Stomach (tissue), 9 donors: ENCODE data around the gene TTN. TPM values are rescaled to one million over a fixed set of nuclear protein-coding genes. Genes with fewer than 3 reads are reported as not detected.

Source experiments
- DNase-seq, 2 donors: peaks; one replicate each; pipeline versions ENCODE4 v3.0.0 to v3.0.0-alpha.2; 2013 to 2019
- H3K27ac ChIP-seq, 5 donors: fragments of 200-600 bp in 4 of 5; sonication (generic) in 4 of 5; one replicate each; pipeline ENCODE4 v1.5.1; 2013 to 2019; ENCODE audit warnings: mild to moderate bottlenecking in 1 of 5, moderate library complexity in 1 of 5
- H3K27me3 ChIP-seq, 3 donors: fragments of 200-600 bp; sonication (generic); one replicate each; pipeline ENCODE4 v1.5.1; 2017 to 2019; ENCODE audit warnings: mixed run types in 1 of 3
- H3K36me3 ChIP-seq, 4 donors: fragments of 200-600 bp; sonication (generic); 1 replicate in 3 of 4; 2 replicates in 1 of 4; pipeline ENCODE4 v1.5.1; 2016 to 2019
- H3K4me1 ChIP-seq, 4 donors: fragments of 200-600 bp; sonication (generic); one replicate each; pipeline ENCODE4 v1.5.1; 2016 to 2019
- H3K4me3 ChIP-seq, 4 donors: fragments of 200-600 bp; sonication (generic) in 3 of 4; one replicate each; pipeline ENCODE4 v1.5.1; 2016 to 2019; ENCODE audit warnings: mild to moderate bottlenecking in 1 of 4
- H3K9me3 ChIP-seq, 4 donors: fragments of 200-600 bp; sonication (generic); one replicate each; pipeline ENCODE4 v1.5.1; 2016 to 2019
- CTCF ChIP-seq, 7 experiments: fragments of 450-650 bp in 4 of 7; fragments of 200-600 bp in 3 of 7; sonication (generic) in 3 of 7; IDR thresholded peaks; one replicate each; pipeline ENCODE4 v1.5.1; 2016 to 2019; ENCODE audit warnings: antibody characterized with exemption in 7 of 7, control low read depth in 2 of 7, mild to moderate bottlenecking in 1 of 7
- EP300 ChIP-seq: sonication (generic); formaldehyde crosslinking; IDR thresholded peaks from one replicate; pipeline ENCODE4 v1.6.1; 2017; ENCODE audit warnings: antibody characterized with exemption
- POLR2A ChIP-seq, 4 donors: fragments of 450-650 bp; IDR thresholded peaks; one replicate each; pipeline ENCODE4 v1.6.1; 2016; ENCODE audit warnings: antibody characterized with exemption in 4 of 4, control low read depth in 2 of 4, mild to moderate bottlenecking in 1 of 4, moderate library complexity in 1 of 4
- POLR2AphosphoS5 ChIP-seq, 3 donors: sonication (generic); formaldehyde crosslinking; IDR thresholded peaks; one replicate each; pipeline ENCODE4 v1.6.1; 2016; ENCODE audit warnings: antibody characterized with exemption in 3 of 3
- WGBS, 5 donors: extraction: QIAGEN DNeasy Blood & Tissue Kit in 3 of 5; methylation state at CpG; one replicate each; pipeline versions ENCODE4 v1.1.5 to v1.1.7; 2013 to 2018; 5-methylcytosine and 5-hydroxymethylcytosine counted together
- intact Hi-C: fragments of 100-400 bp; cut with DNase I; formaldehyde crosslinking; loops from one replicate; pipeline ENCODE4 v1.15.1; 2023; ENCODE audit warnings: low total_unique reads
- polyA plus RNA-seq, 3 donors: library from polyadenylated mRNA; stranded (reverse); fragments of 200-250 nt; gene quantifications; one replicate each; pipeline ENCODE4 v1.2.3, GENCODE V29; 2013
- total RNA-seq, 5 donors: library from RNA; depleted of rRNA; stranded (reverse); fragments of >200 nt; gene quantifications; one replicate each; pipeline versions ENCODE4 v1.1.0 to v1.2.3, GENCODE V29; 2014 to 2016
- donor health status: healthy with polysubstance abuse.
- donor health status: Bipolar disorder and iron deficiency.
- donor health status: healthy.

TTN gene
- total and polyA plus RNA-seq, 8 donors: 0.03 to 12.8 (median 2.2) TPM

- H3K4me1 ChIP-seq: no peaks in the 10 kb centered on the region
- H3K27me3 ChIP-seq: no peaks in the 10 kb centered on the region
- WGBS, 5 donors: 72 to 82% (median 79%) methylated on average over 4 of the region's 4 CpGs
- no peak overlapping the region for H3K27ac ChIP-seq
- no peak overlapping the region for H3K4me3 ChIP-seq
- no peaks in the 10 kb centered on the region for H3K36me3 ChIP-seq
- TF ChIP-seq CTCF (IDR thresholded peaks at IDR 0.05): no peak
- TF ChIP-seq EP300: no peak
- no peak for TF ChIP-seq POLR2AphosphoS5 (IDR thresholded peaks at IDR 0.05)
- TF ChIP-seq POLR2A (IDR thresholded peaks at IDR 0.05): no peak
- DNase-seq: no peak
- intact Hi-C loops: no loop called here
- H3K9me3 ChIP-seq: no peaks in the 10 kb centered on the region
These were observed 178.6 kb downstream of the TTN start for GRCh38 chr2:178628605-178629004.

GRCh38 chr2:178627401-178627800 lies 179.8 kb downstream of the TTN start:
- no peak for TF ChIP-seq CTCF (IDR thresholded peaks at IDR 0.05)
- no peak for TF ChIP-seq EP300
- no peak for TF ChIP-seq POLR2A (IDR thresholded peaks at IDR 0.05)
- TF ChIP-seq POLR2AphosphoS5 (IDR thresholded peaks at IDR 0.05): no peak

GRCh38 chr2:178615969-178616368 lies 191.3 kb downstream of the TTN start:
- no peak for DNase-seq
- no peaks in the 10 kb centered on the region for H3K9me3 ChIP-seq
- TF ChIP-seq POLR2AphosphoS5 (IDR thresholded peaks at IDR 0.05) (no peak), POLR2A (IDR thresholded peaks at IDR 0.05) (no peak), CTCF (IDR thresholded peaks at IDR 0.05) (no peak)
- no peak overlapping the region for H3K27ac ChIP-seq
- no peak overlapping the region for H3K4me3 ChIP-seq
- intact Hi-C loops: no loop called here
- no peaks in the 10 kb centered on the region for H3K4me1 ChIP-seq
- 85 to 100% (median 94%) methylated on average over 1 of the region's 1 CpG for WGBS, 5 donors
- H3K27me3 ChIP-seq: no peaks in the 10 kb centered on the region
- H3K36me3 ChIP-seq: peaks cover 0 to 57% (median 15%) of the 10 kb centered on the region in 4 donors

More at GRCh38 chr2:178627401-178627800, 179.8 kb downstream of the TTN start:
- no peak for DNase-seq
- WGBS, 5 donors: 69 to 85% (median 85%) methylated on average over 1 of the region's 1 CpG
- H3K27ac ChIP-seq: no peak overlapping the region
- H3K36me3 ChIP-seq: no peaks in the 10 kb centered on the region
- H3K27me3 ChIP-seq: no peaks in the 10 kb centered on the region
- no peaks in the 10 kb centered on the region for H3K4me1 ChIP-seq
- intact Hi-C loops: no loop called here
- no peaks in the 10 kb centered on the region for H3K9me3 ChIP-seq
- no peak overlapping the region for H3K4me3 ChIP-seq

GRCh38 chr2:178602901-178603300 lies 204.3 kb downstream of the TTN start:
- intact Hi-C loops: no loop called here
- Histone ChIP-seq H3K36me3 (peaks cover 16 to 66% (median 55%) of the 10 kb centered on the region in 4 donors), H3K4me3 (no peak overlapping the region), H3K4me1 (no peaks in the 10 kb centered on the region), H3K9me3 (no peaks in the 10 kb centered on the region), H3K27me3 (no peaks in the 10 kb centered on the region), H3K27ac (no peak overlapping the region)
- TF ChIP-seq CTCF (IDR thresholded peaks at IDR 0.05) (no peak), POLR2AphosphoS5 (IDR thresholded peaks at IDR 0.05) (no peak), POLR2A (IDR thresholded peaks at IDR 0.05) (no peak), EP300 (no peak)
- DNase-seq: no peak
